Measurements from ENCODE around the gene PLXNA4.

Gene PLXNA4

DNA sequence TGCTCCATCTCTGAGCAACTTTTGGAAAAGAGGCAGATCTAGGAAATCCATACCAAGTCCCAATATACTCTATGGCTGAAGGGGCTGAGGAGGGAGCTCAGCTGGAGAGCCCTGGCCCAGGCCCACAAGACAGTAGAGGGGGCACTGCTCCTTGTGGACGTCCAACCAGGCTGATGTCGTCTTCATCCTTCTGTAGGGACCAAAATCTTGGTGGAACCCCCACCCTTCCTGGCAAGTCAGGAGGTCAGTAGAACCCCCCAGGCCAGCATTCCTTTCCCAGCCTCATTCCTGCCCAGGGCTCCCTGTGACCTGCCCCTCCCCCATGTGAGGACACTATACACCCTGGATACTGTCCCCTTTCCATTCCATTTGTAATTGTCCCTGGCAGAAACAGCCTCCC, 152.0 kb downstream of the PLXNA4 start:
- no peak overlapping the region for H3K27ac ChIP-seq
- TF ChIP-seq, protein P1, sequence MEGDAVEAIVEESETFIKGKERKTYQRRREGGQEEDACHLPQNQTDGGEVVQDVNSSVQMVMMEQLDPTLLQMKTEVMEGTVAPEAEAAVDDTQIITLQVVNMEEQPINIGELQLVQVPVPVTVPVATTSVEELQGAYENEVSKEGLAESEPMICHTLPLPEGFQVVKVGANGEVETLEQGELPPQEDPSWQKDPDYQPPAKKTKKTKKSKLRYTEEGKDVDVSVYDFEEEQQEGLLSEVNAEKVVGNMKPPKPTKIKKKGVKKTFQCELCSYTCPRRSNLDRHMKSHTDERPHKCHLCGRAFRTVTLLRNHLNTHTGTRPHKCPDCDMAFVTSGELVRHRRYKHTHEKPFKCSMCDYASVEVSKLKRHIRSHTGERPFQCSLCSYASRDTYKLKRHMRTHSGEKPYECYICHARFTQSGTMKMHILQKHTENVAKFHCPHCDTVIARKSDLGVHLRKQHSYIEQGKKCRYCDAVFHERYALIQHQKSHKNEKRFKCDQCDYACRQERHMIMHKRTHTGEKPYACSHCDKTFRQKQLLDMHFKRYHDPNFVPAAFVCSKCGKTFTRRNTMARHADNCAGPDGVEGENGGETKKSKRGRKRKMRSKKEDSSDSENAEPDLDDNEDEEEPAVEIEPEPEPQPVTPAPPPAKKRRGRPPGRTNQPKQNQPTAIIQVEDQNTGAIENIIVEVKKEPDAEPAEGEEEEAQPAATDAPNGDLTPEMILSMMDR (conservative IDR thresholded peaks at IDR 0.05): no peak

DNA sequence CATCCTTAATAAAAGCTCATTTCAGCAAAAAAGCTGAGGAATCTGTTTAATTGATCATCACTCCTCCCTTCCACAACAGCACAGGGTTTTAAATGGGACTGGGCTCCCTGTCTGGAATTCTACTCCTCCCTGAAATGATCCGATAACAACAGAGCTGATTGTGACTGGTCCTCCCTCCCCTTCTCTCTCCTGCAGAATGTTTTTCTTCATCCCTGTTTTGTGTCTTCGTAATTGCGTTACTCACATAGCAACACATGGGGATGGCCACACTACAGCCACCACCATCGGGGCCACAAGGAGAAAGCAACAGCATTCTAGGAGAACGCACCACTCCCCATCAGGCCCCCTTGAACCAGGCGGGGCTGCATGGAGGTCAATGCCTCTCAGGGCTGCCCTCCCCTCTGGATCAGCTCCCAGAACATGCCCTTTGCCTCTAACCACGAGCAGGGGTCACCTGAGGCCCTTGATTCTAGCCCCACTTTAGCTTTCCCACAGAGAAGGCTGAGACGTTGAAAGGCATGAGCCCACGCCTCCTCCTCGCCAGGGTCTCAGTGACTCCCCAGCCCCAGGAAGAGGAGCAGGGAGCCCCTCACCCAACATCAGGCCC, 152.6 kb downstream of the PLXNA4 start:
- no peak overlapping the region for H3K27ac ChIP-seq
- TF ChIP-seq, protein P1 (conservative IDR thresholded peaks at IDR 0.05): no peak

DNA sequence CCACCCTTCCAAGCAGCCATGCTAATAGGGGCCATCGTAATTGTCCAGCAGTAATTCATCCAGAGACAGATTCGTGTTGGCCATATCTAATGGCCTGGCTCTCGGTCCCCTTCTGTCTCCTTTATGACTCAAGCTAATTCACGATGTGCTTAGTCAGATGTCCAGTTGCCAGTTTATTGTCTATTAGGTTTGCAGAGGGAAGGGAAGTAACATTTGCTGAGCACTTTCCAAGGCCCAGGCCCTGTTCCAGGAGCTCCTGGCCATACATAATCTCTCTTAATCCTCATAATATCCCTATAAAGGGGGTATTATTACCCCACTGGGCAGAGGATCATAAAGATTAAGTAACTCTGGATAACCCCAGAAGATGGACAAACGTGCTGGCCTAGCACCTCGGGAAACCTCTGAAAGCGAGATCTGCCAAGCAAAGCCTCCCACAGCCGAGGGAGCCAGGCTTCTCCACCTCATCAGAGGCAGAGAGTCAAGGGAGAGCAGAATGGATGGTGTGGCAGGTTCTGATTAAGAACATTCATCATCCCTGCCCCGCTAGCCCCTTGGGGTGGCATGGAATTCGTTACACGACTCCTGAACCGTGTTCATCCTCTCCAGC, 153.7 kb downstream of the PLXNA4 start:
- TF ChIP-seq, protein P1 (conservative IDR thresholded peaks at IDR 0.05): no peak
- no peak overlapping the region for H3K27ac ChIP-seq

DNA sequence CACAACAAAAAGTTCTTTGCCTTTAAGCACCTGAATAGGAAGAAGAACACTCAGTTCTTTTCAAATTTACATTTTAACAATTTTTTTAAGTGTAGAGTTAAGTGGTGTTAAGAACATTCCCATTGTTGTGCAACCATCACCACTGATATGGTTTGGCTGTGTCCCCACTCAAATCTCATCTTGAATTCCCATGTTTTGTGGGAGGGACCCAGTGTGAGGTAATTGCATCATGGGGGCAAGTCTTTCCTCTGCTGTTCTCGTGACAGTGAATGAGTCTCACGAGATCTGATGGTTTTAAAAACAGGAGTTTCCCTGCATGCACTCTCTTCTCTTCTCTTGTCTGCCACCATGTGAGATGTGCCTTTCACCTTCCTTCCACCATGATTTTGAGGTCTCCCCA, 155.7 kb downstream of the PLXNA4 start:
- TF ChIP-seq, protein P1 (conservative IDR thresholded peaks at IDR 0.05): no peak
- no peak overlapping the region for H3K27ac ChIP-seq

DNA sequence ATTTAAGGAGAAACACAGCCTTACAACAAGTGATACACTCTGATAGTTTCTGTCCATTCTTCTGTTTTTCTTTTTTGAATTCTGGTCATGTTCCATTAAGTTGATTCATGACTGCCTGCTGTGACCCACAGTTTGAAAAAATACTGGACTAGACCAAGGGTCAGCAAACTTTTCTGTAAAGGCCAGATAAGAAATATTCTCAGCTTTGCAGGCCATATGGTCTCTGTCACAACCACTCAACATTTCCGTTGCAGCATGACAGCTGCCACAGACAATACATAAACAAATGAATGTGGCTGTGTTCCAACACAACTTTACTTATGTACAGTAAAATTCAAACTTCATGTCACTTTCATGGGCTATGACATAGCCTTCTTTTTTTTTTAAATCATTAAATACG, 156.7 kb downstream of the PLXNA4 start:
- TF ChIP-seq, protein P1 (conservative IDR thresholded peaks at IDR 0.05): no peak
- H3K27ac ChIP-seq: no peak overlapping the region

DNA sequence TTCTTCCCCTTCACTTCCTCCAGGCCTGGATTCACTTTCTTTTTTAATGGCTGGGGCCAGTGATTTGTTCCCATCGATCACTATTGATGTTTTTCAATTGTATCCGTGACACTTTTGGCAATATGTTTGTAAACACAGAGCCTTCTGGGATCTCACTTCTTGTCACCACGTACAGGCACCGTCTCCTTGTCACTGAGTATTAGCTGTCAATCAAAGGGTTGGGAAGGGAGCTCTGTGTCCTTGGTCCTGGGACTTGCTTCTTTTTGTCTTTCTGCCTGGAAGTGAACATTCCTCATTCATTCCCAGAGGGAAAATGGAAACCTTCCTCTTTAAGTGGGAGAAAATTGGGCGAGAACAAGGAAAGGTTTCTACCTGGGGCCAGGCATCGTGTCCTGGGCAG, 157.4 kb downstream of the PLXNA4 start:
- TF ChIP-seq, protein P1 (conservative IDR thresholded peaks at IDR 0.05): no peak
- no peak overlapping the region for H3K27ac ChIP-seq

DNA sequence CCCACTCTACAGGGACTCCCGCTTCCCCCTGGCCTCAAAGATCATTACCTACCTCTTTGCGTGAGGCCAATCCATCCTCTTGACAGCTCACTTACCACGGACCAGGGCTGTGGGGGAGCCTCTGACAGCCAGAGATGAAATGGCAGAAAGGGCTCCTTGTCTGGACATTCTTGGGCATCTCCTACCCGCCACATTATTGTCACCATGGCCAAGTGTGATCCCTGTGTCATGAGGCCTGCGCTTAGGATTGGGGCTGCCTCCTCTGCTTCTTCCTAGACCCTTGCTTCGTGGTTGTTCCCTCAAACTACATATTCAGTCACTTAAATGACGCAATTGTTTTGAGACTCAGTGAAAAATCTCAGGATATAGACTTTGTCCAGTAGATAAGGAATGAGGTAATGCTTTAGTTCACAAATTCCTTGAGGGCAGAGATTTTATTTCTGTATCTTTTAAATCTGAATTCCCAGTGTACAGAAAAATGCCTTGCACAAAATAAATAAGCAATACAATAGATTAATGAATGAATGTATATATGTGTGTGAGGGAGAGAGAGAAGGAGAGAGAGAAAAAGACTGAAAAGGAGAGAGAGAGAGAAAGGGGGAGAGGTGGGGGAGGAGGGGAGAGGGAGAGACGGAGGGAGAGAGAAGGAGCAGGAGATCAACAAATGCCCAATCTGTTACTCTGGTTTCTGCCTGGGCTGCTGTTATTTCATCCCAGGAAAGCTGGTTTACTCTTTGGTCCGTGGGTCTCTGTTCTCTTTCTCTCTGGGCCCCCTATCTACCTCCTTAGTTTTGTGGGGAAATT, 159.0 kb downstream of the PLXNA4 start:
- no peak overlapping the region for H3K27ac ChIP-seq
- TF ChIP-seq, protein P1 (conservative IDR thresholded peaks at IDR 0.05): no peak
